ENCODE results near the gene ST3GAL6.

ST3GAL6 gene

DNA sequence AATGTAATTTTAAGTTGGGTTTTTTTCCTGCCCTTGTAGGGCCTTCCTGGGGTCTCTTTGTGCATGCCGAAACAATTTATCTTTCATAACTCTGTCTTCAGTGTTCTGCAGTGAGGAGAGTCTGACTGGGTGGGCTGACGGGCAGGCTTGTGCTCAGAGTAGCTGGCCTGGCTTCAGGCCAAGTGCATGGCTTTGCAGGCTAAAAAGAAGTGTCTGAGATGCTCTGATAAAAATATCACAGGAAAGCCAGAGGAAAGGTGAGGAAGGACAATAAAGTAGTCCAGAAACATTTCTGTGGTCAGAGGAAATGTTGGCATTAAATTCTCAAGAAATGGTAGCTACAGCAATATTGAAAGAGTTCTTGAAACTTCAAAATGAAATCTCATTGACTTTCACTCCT is 25.5 kb downstream of the ST3GAL6 start:
- TF ChIP-seq CTCF (conservative IDR thresholded peaks at IDR 0.05; ENCODE audit: low read depth, low read length): no peak
- H2AFZ ChIP-seq (ENCODE audit: low read depth): no peak overlapping the region
- H4K20me1 ChIP-seq (ENCODE audit: insufficient read depth): no peaks in the 10 kb centered on the region; the same call in 1 of the 2 replicates
- no peaks in the 10 kb centered on the region for H3K27me3 ChIP-seq (ENCODE audit: insufficient read depth, low read depth)
- H3K4me1 ChIP-seq (ENCODE audit: low read depth, poor library complexity, severe bottlenecking): peaks cover 56% of the 10 kb centered on the region
- no peaks in the 10 kb centered on the region; the same call in 1 of the 2 replicates for H3K79me2 ChIP-seq (ENCODE audit: insufficient read depth, low read depth)
- H3K4me3 ChIP-seq (IDR thresholded peaks at IDR 0.05; ENCODE audit: insufficient read depth, low read depth, low read length): no peak overlapping the region
- no peak overlapping the region for H3K9ac ChIP-seq
- no peak overlapping the region for H3K4me2 ChIP-seq
- H3K36me3 ChIP-seq (ENCODE audit: insufficient read depth): no peaks in the 10 kb centered on the region; the same call in 1 of the 2 replicates
- H3K27ac ChIP-seq: no peak overlapping the region

DNA sequence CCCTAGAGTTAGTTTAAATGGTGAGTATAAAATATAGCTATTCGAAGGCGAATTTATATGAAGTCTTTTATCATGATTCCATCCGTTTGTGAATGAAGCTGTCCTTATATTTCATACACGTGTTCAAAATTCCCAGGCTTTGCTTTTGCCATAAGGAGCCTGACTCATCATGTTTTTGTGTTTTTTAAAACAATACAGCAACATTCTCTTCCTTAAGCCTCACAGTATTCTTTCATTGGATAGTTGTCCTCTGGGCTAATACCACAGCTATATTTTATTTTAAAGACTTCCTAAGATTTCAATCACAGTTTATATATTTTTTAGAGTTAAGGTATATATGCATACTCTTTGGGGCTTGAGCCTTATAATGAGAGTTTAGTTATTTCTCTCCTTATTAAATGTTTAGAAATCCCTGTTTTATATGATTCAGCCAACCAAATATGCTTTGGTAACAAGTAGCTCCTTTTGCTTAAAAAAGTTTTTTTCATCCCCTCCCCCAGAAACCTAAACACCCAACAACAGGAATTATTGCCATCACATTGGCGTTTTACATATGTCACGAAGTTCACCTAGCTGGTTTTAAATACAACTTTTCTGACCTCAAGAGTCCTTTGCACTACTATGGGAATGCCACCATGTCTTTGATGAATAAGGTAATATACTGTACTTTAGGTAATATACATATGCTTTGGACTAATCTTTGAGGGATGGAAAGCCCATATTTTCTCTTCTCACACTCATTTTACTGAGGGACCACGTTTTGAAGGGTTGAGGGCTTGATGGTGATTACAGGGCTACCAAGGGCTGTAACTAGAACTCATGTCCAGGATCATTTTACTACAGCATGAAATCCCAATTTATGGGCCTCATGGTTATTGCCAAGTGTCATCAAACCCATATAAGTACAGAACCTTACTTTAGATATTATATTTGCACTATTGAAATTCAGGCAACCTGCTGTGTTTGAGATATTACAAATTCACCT is 28.5 kb downstream of the ST3GAL6 start:
- H3K79me2 ChIP-seq (ENCODE audit: insufficient read depth, low read depth): no peaks in the 10 kb centered on the region

DNA sequence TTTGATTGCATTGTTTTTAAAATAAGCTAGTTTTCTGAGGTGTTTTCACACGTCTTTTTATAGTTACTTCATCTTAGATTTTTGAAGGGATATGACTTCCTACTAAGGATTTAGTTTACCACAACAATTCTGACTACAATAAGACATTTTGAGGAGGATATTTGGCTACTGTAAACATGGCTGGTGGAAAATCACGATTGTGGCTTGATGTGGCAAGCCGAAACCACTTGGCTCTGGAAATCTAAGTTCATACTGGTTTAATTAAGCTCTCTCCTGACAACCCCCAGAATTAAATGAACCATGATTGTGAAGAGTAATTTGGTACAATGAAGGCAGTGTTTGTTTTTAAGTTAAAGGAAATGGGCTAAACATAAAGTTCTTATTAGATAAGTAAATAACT is 30.8 kb downstream of the ST3GAL6 start:
- Histone ChIP-seq H4K20me1 (ENCODE audit: insufficient read depth) (no peaks in the 10 kb centered on the region), H3K4me3 (IDR thresholded peaks at IDR 0.05; ENCODE audit: insufficient read depth, low read depth, low read length) (no peak overlapping the region), H2AFZ (ENCODE audit: low read depth) (no peak overlapping the region), H3K36me3 (ENCODE audit: insufficient read depth) (no peaks in the 10 kb centered on the region), H3K27me3 (ENCODE audit: insufficient read depth, low read depth) (no peaks in the 10 kb centered on the region), H3K4me2 (no peak overlapping the region), H3K27ac (no peak overlapping the region), H3K4me1 (ENCODE audit: low read depth, poor library complexity, severe bottlenecking) (peaks cover 3% of the 10 kb centered on the region), H3K79me2 (ENCODE audit: insufficient read depth, low read depth) (no peaks in the 10 kb centered on the region), H3K9ac (no peak overlapping the region)
- TF ChIP-seq CTCF (conservative IDR thresholded peaks at IDR 0.05; ENCODE audit: low read depth, low read length): no peak

More for the DNA sequence above, 28.5 kb downstream of the ST3GAL6 start:
- Histone ChIP-seq H3K27me3 (ENCODE audit: insufficient read depth, low read depth) (no peaks in the 10 kb centered on the region), H3K4me3 (IDR thresholded peaks at IDR 0.05; ENCODE audit: insufficient read depth, low read depth, low read length) (no peak overlapping the region), H3K4me1 (ENCODE audit: low read depth, poor library complexity, severe bottlenecking) (peaks cover 26% of the 10 kb centered on the region), H3K9ac (no peak overlapping the region), H3K36me3 (ENCODE audit: insufficient read depth) (no peaks in the 10 kb centered on the region), H3K27ac (no peak overlapping the region), H2AFZ (ENCODE audit: low read depth) (no peak overlapping the region), H4K20me1 (ENCODE audit: insufficient read depth) (no peaks in the 10 kb centered on the region; the same call in 1 of the 2 replicates), H3K4me2 (no peak overlapping the region)
- TF ChIP-seq CTCF (conservative IDR thresholded peaks at IDR 0.05; ENCODE audit: low read depth, low read length): no peak

DNA sequence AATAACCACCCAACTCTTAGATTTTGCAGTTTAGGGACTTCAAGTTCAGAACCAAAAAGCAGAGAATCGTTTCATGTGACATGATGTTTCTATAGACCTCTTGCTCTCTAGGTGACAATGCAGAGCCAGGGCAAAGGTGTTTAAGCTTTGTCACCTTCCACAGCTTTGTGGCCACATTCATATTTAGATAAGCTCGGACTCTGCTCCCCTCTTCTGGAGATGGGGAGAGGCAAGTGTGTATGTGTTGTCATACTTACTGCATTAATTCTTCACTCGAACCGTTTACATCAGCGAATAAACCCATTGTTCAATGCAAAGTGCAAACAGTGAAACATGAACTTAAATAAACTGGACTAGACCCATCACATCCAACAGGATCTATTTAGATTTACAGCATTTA is 33.2 kb downstream of the ST3GAL6 start:
- H3K9ac ChIP-seq: no peak overlapping the region
- H3K4me3 ChIP-seq (IDR thresholded peaks at IDR 0.05; ENCODE audit: insufficient read depth, low read depth, low read length): no peak overlapping the region
- no peaks in the 10 kb centered on the region for H3K27me3 ChIP-seq (ENCODE audit: insufficient read depth, low read depth)
- no peaks in the 10 kb centered on the region for H3K4me1 ChIP-seq (ENCODE audit: low read depth, poor library complexity, severe bottlenecking)
- no peak overlapping the region for H2AFZ ChIP-seq (ENCODE audit: low read depth)
- no peak overlapping the region for H3K27ac ChIP-seq
- no peaks in the 10 kb centered on the region for H3K79me2 ChIP-seq (ENCODE audit: insufficient read depth, low read depth)
- H4K20me1 ChIP-seq (ENCODE audit: insufficient read depth): no peaks in the 10 kb centered on the region
- H3K36me3 ChIP-seq (ENCODE audit: insufficient read depth): no peaks in the 10 kb centered on the region
- no peak overlapping the region for H3K4me2 ChIP-seq
- no peak for TF ChIP-seq CTCF (conservative IDR thresholded peaks at IDR 0.05; ENCODE audit: low read depth, low read length)
